AG20443 (cell line): ENCODE measurements around the gene SNX14.
A peak's percentile ranks its signal among the peaks of the same experiment; 100 is the strongest.
"Not testable (repeated sequence)": the region's sequence is repeated elsewhere in the genome, so short reads cannot be mapped to it uniquely, and the experiment has no call there.

Experiments used
- DNase-seq: peaks from one replicate; pipeline ENCODE4 v3.0.0; 2012; ENCODE audit warnings: low spot score, mixed read lengths

Gene SNX14

GRCh38 chr6:85593438-85594196 lies at the start of gene SNX14:
SNX14 (minus strand) TSS chr6:85593858; CDS start chr6:85593718, 140 bp downstream.
- peak; percentile 99 for DNase-seq

GRCh38 chr6:85642774-85643536 lies 49.3 kb upstream of the SNX14 start, which contains the start of gene SYNCRIP:
SYNCRIP (minus strand) TSS chr6:85642886; CDS start chr6:85641439, 1,447 bp downstream.
- peak; percentile 92 for DNase-seq

- peak; percentile 46 for DNase-seq
Observed at GRCh38 chr6:85641897-85642773, 48.5 kb upstream of the SNX14 start.

- DNase-seq: no peak
Observed at GRCh38 chr6:85641522-85641896, 47.9 kb upstream of the SNX14 start.

GRCh38 chr6:85640821-85641220 lies 47.2 kb upstream of the SNX14 start:
- DNase-seq: no peak

GRCh38 chr6:85637579-85637978 lies 43.9 kb upstream of the SNX14 start:
- no peak for DNase-seq

GRCh38 chr6:85632164-85632942 lies 38.7 kb upstream of the SNX14 start:
- DNase-seq: no peak

- DNase-seq: not testable (repeated sequence)
Observed at GRCh38 chr6:85631117-85631516, 37.5 kb upstream of the SNX14 start.

GRCh38 chr6:85628353-85628752 lies 34.7 kb upstream of the SNX14 start:
- DNase-seq: no peak

GRCh38 chr6:85620308-85620707 lies 26.6 kb upstream of the SNX14 start:
- no peak for DNase-seq

- DNase-seq: no peak
Observed at GRCh38 chr6:85614780-85615179, 21.1 kb upstream of the SNX14 start.

- DNase-seq: no peak
Observed at GRCh38 chr6:85612690-85613474, 19.2 kb upstream of the SNX14 start.

GRCh38 chr6:85610182-85610895 lies 16.7 kb upstream of the SNX14 start:
- DNase-seq: no peak

GRCh38 chr6:85602100-85602499 lies 8.4 kb upstream of the SNX14 start:
- no peak for DNase-seq

GRCh38 chr6:85600713-85601313 lies 7.2 kb upstream of the SNX14 start:
- DNase-seq: no peak

- no peak for DNase-seq
Observed at GRCh38 chr6:85594197-85594930, 706 bp upstream of the SNX14 start.

- no peak for DNase-seq
Observed at GRCh38 chr6:85592033-85592432, 1.6 kb downstream of the SNX14 start.

- DNase-seq: no peak
Observed at GRCh38 chr6:85591207-85591606, 2.5 kb downstream of the SNX14 start.

- DNase-seq: no peak
Observed at GRCh38 chr6:85585741-85586140, 7.9 kb downstream of the SNX14 start.
